HG03060 (cell line): ENCODE measurements around the gene CD55.

Experiments used
- ATAC-seq: cut with Tn5 transposase; IDR thresholded peaks from one replicate; pipeline ENCODE4 v1.9.1; 2021; ENCODE audit warnings: low read depth, moderate number of reproducible peaks; ENCODE audit not compliant: unreplicated experiment

The CD55 gene, protein sequence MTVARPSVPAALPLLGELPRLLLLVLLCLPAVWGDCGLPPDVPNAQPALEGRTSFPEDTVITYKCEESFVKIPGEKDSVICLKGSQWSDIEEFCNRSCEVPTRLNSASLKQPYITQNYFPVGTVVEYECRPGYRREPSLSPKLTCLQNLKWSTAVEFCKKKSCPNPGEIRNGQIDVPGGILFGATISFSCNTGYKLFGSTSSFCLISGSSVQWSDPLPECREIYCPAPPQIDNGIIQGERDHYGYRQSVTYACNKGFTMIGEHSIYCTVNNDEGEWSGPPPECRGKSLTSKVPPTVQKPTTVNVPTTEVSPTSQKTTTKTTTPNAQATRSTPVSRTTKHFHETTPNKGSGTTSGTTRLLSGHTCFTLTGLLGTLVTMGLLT

GRCh38 chr1:207321079-207321789 lies at the start of gene CD55:
Gene CD55, plus strand, starts transcription at chr1:207321678. Its CDS starts 88 bp downstream, at chr1:207321766.
- ATAC-seq, result peak; percentile 78

DNA sequence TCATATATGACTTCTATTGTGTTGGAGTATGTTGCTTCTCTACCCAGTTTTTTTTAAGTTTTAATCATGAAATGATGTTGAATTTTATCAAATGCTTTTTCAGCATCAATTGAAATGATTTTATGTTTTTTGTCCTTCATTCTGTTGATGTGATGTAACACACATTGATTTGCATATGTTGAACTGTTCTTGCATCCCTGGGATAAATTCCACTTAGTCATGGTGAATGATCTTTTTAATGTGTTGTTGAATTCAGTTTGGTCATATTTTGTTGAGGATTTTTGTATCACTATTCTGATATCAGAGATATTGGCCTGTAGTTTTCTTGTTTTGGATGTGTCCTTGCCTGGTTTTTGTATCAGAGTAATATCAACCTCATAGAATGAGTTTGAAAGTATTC lies 46.6 kb upstream of the CD55 start:
- ATAC-seq, result no peak

- no peak for ATAC-seq
These were observed 45.0 kb upstream of the CD55 start for GRCh38 chr1:207276465-207276864.

- no peak for ATAC-seq
These were observed 44.2 kb upstream of the CD55 start for GRCh38 chr1:207277241-207277640.

GRCh38 chr1:207279652-207280051 lies 41.8 kb upstream of the CD55 start:
- ATAC-seq, result no peak

- ATAC-seq, result no peak
These were observed 40.8 kb upstream of the CD55 start for GRCh38 chr1:207280706-207281105.

DNA sequence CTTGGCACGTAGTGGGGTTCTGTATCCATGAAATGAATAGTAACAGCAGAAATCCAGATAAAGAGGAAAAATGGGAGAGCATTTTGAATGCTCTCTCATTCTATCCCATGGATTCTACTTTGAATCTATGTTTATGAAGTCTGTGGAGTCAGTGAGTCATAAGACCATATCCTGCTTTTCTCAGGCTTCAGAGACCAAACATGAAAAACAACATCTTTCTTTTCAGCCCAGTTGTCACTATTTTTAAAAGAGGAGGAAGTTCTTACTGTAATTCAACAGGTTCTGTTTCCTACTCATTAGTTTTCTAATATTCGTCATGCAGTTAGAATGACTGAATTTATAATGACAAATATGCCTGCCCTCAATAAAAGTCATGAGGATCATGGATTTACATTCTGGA lies 39.4 kb upstream of the CD55 start:
- no peak for ATAC-seq

DNA sequence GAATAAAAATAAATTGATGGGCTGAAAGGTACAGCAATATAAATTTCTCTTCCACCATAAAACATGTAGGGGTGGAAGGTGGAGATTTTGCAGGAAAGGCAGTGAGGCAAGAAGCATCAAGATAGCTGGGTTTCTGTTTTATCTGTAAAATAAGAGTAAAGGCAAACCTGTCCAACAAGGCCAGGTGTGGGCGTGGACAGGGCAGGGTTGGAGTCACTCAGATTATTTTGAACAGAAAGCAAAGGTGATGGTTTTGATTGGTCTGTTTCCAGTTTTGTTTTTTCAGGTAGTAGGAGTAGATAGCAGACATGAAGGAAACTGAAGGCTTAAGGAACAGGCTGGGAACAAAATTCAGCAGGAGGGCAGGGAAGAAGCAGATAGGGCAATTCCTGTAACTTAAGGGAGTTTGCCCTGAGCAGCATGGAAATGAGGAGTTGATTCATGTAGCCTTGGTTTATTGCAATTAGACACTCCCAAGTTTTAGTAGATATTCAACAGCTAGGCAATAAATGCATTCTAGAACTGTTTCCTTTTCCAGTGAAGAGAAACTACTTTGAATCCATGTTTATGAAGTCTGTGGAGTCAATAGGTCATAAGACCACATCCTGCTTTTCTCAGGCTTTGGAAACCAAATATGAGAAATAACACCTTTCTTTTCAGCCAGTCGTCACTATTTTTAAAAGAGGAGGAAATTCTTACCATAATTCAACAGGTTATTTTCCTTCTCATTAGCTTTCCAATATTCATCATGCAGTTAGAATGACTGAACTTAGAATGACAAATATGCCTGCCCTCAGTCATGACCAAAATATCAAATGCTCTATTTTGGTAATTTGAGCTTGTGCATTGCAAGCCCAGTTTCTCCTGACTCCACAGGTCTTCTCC lies 38.7 kb upstream of the CD55 start:
- ATAC-seq, result no peak

- no peak for ATAC-seq
These were observed 38.1 kb upstream of the CD55 start for GRCh38 chr1:207283421-207283820.

GRCh38 chr1:207284209-207284897 lies 37.1 kb upstream of the CD55 start:
- ATAC-seq, result no peak

- ATAC-seq, result no peak
These were observed 34.6 kb upstream of the CD55 start for GRCh38 chr1:207286786-207287468.

- no peak for ATAC-seq
These were observed 33.2 kb upstream of the CD55 start for GRCh38 chr1:207288315-207288714.

DNA sequence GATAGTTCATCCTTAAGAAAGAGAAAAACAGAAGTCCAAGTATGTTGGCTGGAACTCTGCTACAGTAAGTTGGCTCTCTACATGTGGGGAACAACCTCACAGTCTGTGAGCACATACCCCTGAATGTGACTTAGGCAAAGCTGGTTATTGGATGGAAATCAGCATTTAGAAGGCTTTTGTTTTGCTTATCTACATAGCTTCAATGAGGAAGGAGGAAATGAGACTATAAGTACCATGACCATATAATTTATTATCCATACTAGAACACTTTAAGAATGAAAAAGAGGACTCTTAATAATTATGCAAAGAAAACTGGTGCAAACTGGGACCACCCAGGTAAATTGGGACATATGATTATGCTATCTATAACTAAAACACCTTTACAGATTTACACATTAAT lies 31.7 kb upstream of the CD55 start:
- no peak for ATAC-seq

DNA sequence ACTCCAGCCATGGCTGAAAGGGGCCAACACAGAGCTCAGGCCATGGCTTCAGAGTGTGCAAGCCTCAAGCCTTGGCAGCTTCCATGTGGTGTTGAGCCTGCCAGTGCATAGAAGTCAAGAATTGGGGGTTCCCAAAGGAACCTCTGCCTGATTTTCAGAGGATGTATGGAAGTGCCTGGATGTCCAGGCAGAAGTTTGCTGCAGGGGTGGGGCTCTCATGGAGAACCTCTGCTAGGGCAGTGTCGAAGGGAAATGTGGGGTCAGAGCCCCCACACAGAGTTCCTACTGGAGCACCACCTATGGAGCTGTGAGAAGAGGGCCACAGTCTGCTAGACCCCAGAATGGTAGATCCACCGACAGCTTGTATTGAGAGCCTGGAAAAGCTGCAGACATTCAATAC lies 29.8 kb upstream of the CD55 start:
- ATAC-seq, result no peak

DNA sequence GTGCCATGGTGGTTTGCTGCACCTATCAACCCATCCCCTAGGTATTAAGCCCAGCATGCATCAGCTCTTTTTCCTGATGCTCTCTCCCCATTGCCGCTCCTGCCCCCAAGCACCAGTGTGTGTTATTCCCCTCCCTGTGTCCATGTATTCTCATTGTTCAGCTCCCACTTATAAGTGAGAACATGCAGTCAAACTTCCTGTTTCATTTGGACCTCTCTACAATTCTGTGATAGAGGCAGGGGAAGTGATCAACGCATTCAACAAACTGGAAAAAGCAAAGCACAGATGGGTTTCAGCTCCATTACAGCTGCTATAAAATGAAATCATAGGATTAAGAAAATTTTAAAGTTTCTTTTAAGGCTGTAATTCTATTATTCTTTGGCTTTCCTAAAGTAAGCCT lies 23.3 kb upstream of the CD55 start:
- ATAC-seq, result no peak

DNA sequence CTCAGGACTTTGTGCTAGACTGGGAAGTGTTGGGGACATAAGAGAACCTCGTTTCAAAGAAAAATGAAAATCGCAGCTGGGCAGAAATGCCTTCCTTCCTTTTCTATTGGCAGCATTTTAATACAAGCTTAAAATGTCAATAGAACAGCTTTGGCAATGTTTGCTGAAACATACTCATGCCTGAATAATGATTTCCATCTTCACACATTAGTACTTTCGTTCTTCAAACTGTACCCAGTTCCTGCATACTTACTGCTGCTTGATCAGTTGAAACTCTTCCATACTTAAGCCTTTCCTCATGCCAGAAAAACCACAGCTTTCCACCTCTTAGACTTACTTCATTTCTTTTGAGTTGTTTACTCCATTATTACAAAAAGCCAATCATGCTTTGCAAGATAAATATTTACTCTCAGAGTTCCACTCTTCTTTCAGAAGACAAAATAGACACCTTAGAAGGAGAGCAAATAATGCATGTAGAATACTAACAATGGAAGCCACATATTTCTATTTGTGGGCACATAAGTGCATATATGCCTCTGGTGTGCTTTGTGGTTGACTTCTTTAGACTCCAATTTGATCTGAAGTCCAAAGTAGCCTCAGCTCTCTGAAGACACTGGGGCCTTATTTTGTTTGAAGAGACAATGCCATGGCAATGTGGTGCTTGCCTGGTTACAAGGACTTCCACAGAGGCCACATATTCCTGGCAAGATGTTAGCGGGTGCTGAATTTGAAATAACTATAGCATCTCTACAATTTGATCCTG lies 22.7 kb upstream of the CD55 start:
- no peak for ATAC-seq

DNA sequence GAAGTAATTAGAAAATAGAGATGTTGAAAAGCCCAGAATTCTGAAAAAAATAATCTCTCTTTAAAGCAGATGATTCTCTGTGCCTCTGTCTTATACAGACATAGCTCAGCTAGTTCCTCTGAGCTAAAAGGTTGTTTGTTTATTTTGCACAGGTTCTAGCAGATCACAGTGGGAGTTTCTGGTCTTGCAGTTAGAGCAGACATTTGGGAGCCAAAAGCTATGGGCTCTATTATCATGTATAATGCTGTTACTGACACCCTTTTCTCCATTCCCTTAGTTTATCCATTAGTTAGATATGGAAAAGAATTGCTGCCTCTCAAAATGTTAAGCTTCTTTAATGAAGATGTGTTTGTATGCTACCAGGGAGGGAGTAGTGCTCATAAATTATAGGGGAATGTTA lies 20.5 kb upstream of the CD55 start:
- ATAC-seq, result no peak

GRCh38 chr1:207302618-207303393 lies 18.7 kb upstream of the CD55 start:
- ATAC-seq, result no peak
